HepG2 (cell line): ENCODE data around the gene DOK5. TPM values are rescaled to one million over a fixed set of nuclear protein-coding genes. Genes with fewer than 3 reads are reported as not detected.

Experiments
- ATAC-seq: fragments of 200-7000 bp; cut with Tn5 transposase; 3 replicates; pipeline ENCODE4 v1.9.1; 2020; ENCODE audit warnings: mild to moderate bottlenecking, moderate library complexity
- BruUV-seq: library from RNA; stranded (reverse); fragments of 400-500 nt; replicated peaks from 2 replicates; lab custom pipeline; 2021; lab: Mats Ljungman, UMichigan
- CTCF ChIA-PET: fragments of 300-600 bp; formaldehyde crosslinking; extraction: SDS; loops from one replicate; lab custom pipeline; 2021; ENCODE audit warnings: low total read pairs, inconsistent platforms, low intra/inter-chr PET ratio; lab: Yijun Ruan, JAX
- POLR2A ChIA-PET: fragments of 350-600 bp; sonication (Branson Sonifier 250); formaldehyde crosslinking; loops from one replicate; lab custom pipeline; 2020; ENCODE audit warnings: antibody characterized with exemption, inconsistent platforms; lab: Yijun Ruan, JAX
- DNase-seq: peaks from one replicate; pipeline ENCODE4 v3.0.0-alpha.2; 2015; ENCODE audit warnings: low spot score
- FAIRE-seq: peaks from 3 replicates; lab custom pipeline; 2011; peaks lifted over from hg19 to GRCh38; lab: Jason Lieb, UNC
- H2AFZ ChIP-seq: one replicate; pipeline ENCODE4 v1.6.1; 2011; ENCODE audit warnings: low read length, inconsistent platforms
- H3K27ac ChIP-seq: fragments of 300-600 bp; 3 replicates; pipeline ENCODE4 v1.8.0; 2011; ENCODE audit warnings: mixed run types, mild to moderate bottlenecking, mixed read lengths, low read length, inconsistent platforms; ENCODE audit not compliant: insufficient read depth; ENCODE audit errors: extremely low read length
- H3K27me3 ChIP-seq, 2 experiments: fragments of 200-600 bp in 1 of 2; 2 replicates in 1 of 2; 3 replicates in 1 of 2; pipeline versions ENCODE4 v1.6.0 to v1.8.0; 2011; ENCODE audit warnings: low read length in 2 of 2, mild to moderate bottlenecking in 2 of 2, moderate library complexity in 2 of 2, inconsistent platforms in 1 of 2; ENCODE audit not compliant: insufficient read depth in 2 of 2, control insufficient read depth in 1 of 2
- H3K36me3 ChIP-seq, 2 experiments: fragments of 200-600 bp in 1 of 2; replicated peaks in 1 of 2; 2 replicates in 1 of 2; 3 replicates in 1 of 2; pipeline versions ENCODE4 v1.5.1 to v1.8.0; 2011; ENCODE audit warnings: low read length in 2 of 2, inconsistent platforms in 1 of 2; ENCODE audit not compliant: insufficient read depth in 2 of 2, control insufficient read depth in 1 of 2
- H3K4me1 ChIP-seq: 2 replicates; pipeline ENCODE4 v1.5.1; 2012; ENCODE audit warnings: low read length, inconsistent platforms; ENCODE audit not compliant: insufficient read depth
- H3K4me2 ChIP-seq: 2 replicates; pipeline ENCODE4 v1.6.0; 2011; ENCODE audit warnings: low read depth, low read length, inconsistent platforms
- H3K4me3 ChIP-seq, 3 experiments: fragments of 200-600 bp in 1 of 3; sonication (generic), shearing (Covaris generic) in 1 of 3; replicated peaks in 1 of 3; 2 replicates each; pipeline ENCODE4 v1.5.1; 2011 to 2016; ENCODE audit warnings: low read length in 3 of 3, inconsistent platforms in 2 of 3, low read depth in 2 of 3, mild to moderate bottlenecking in 2 of 3, control low read depth in 1 of 3, mixed read lengths in 1 of 3; ENCODE audit not compliant: insufficient read depth in 1 of 3
- H3K79me2 ChIP-seq: one replicate; pipeline ENCODE4 v1.6.1; 2011; ENCODE audit warnings: low read length, inconsistent platforms; ENCODE audit not compliant: insufficient read depth
- H3K9ac ChIP-seq: 2 replicates; pipeline ENCODE4 v1.6.0; 2011; ENCODE audit warnings: mild to moderate bottlenecking, low read depth, low read length, inconsistent platforms; ENCODE audit not compliant: insufficient read depth
- H3K9me3 ChIP-seq: 2 replicates; pipeline ENCODE4 v1.5.1; 2012; ENCODE audit warnings: mild to moderate bottlenecking, low read length
- H4K20me1 ChIP-seq: 2 replicates; pipeline ENCODE4 v1.6.0; 2011; ENCODE audit warnings: inconsistent platforms, mild to moderate bottlenecking, low read length, moderate library complexity; ENCODE audit not compliant: insufficient read depth
- ATF5 ChIP-seq: sonication (generic); formaldehyde crosslinking; IDR thresholded peaks from 2 replicates; pipeline ENCODE4 v1.4.0; 2020; ENCODE audit warnings: mild to moderate bottlenecking, low read depth, missing genetic modification reagents
- HHEX ChIP-seq: IDR thresholded peaks from 2 replicates; pipeline ENCODE4 v1.6.1; 2016; ENCODE audit warnings: control low read depth
- MAFF ChIP-seq: IDR thresholded peaks from 2 replicates; pipeline ENCODE4 v1.6.1; 2011; ENCODE audit warnings: low read depth, low read length, improper control_type of control experiment
- MAFG ChIP-seq: sonication (generic); formaldehyde crosslinking; IDR thresholded peaks from 2 replicates; pipeline ENCODE4 v1.5.1; 2020; ENCODE audit warnings: mild to moderate bottlenecking, missing genetic modification reagents
- RARG ChIP-seq: sonication (generic); formaldehyde crosslinking; IDR thresholded peaks from 2 replicates; pipeline ENCODE4 v1.4.0; 2020; ENCODE audit warnings: low read depth, mild to moderate bottlenecking, missing genetic modification reagents
- RORA ChIP-seq: sonication (generic); formaldehyde crosslinking; IDR thresholded peaks from 2 replicates; pipeline ENCODE4 v1.5.0; 2020; ENCODE audit warnings: mild to moderate bottlenecking, missing genetic modification reagents, moderate library complexity
- SCMH1 ChIP-seq: sonication (generic); formaldehyde crosslinking; IDR thresholded peaks from 2 replicates; pipeline ENCODE4 v1.9.0; 2021; ENCODE audit warnings: missing genetic modification reagents, mild to moderate bottlenecking, borderline replicate concordance
- SRF ChIP-seq: IDR thresholded peaks from 2 replicates; pipeline ENCODE4 v1.6.1; 2011; ENCODE audit warnings: mild to moderate bottlenecking, low read depth, low read length, moderate library complexity
- TBX2 ChIP-seq: sonication (generic); formaldehyde crosslinking; IDR thresholded peaks from 2 replicates; pipeline ENCODE4 v1.5.0; 2020; ENCODE audit warnings: missing genetic modification reagents, mild to moderate bottlenecking, borderline replicate concordance
- ZBED4 ChIP-seq: sonication (generic); formaldehyde crosslinking; IDR thresholded peaks from 2 replicates; pipeline ENCODE4 v1.4.0; 2020; ENCODE audit warnings: missing genetic modification reagents, borderline replicate concordance
- ZGPAT ChIP-seq: IDR thresholded peaks from 2 replicates; pipeline ENCODE4 v1.6.1; 2016; ENCODE audit warnings: mild to moderate bottlenecking
- ZNF772 ChIP-seq: sonication (generic); formaldehyde crosslinking; IDR thresholded peaks from 2 replicates; pipeline ENCODE4 v1.5.0; 2020; ENCODE audit warnings: mild to moderate bottlenecking, missing genetic modification reagents
- ZNF792 ChIP-seq: IDR thresholded peaks from 2 replicates; pipeline ENCODE4 v1.6.1; 2016
- ZSCAN30 ChIP-seq: sonication (generic); formaldehyde crosslinking; IDR thresholded peaks from 2 replicates; pipeline ENCODE4 v1.5.0; 2020; ENCODE audit warnings: mild to moderate bottlenecking, missing genetic modification reagents
- WGBS: methylation state at CpG from one replicate; pipeline ENCODE4 v1.1.6; 2017; ENCODE audit warnings: low lambda C conversion rate; 5-methylcytosine and 5-hydroxymethylcytosine counted together
- in situ Hi-C: cut with HindIII; loops from 2 replicates; pipeline ENCODE4 v1.10.0; 2017; ENCODE audit warnings: low pct_unique_long_range_greater_than_20kb; ENCODE audit not compliant: extremely low pct_ligation_motif_present
- intact Hi-C: fragments of 100-400 bp; cut with micrococcal nuclease; formaldehyde crosslinking; loops from one replicate; pipeline ENCODE4 v1.10.0; 2022; ENCODE audit not compliant: unreplicated experiment
- polyA plus RNA-seq, 8 experiments: library from polyadenylated mRNA; depleted of rRNA in 3 of 8; stranded (reverse) in 7 of 8; unstranded in 1 of 8; fragments of >200 nt; fragmentation: Illumina TruSeq in 4 of 8; extraction: Trizol in 4 of 8; gene quantifications; 2 replicates each; pipeline versions ENCODE4 v1.2.1 to v1.2.3, GENCODE V29; 2011 to 2016; ENCODE audit warnings: low read depth in 4 of 8, missing spikeins in 1 of 8, mixed read lengths in 1 of 8; ENCODE audit not compliant: insufficient read depth in 1 of 8
- total RNA-seq, 5 experiments: library from RNA; depleted of rRNA; stranded (reverse); fragments of >200 nt; fragmentation: Illumina TruSeq; extraction: Trizol; gene quantifications; 2 replicates each; pipeline ENCODE4 v1.2.3, GENCODE V29; 2016; ENCODE audit warnings: low read depth in 1 of 5

DOK5 gene
- total and polyA plus RNA-seq, 2 of the 13 experiments (the other 11 are each of a cell fraction or from before 2014, with no cell fraction given): not detected

GRCh38 chr20:54619181-54619580 is 143.8 kb downstream of the DOK5 start:
- H3K27ac ChIP-seq: no peak overlapping the region
- POLR2A ChIA-PET: no interaction called here
- intact Hi-C loops: no loop called here
- TF ChIP-seq MAFF: no peak
- TF ChIP-seq, all 625 proteins: peak for 0
- CTCF ChIA-PET: no interaction called here
- FAIRE-seq (no peak), ATAC-seq (no peak), DNase-seq (no peak)
- no peak overlapping the region for H3K9ac ChIP-seq
- BruUV-seq: no TSS peak
- no peak overlapping the region for H3K4me2 ChIP-seq
- in situ Hi-C loops: no loop called here
- no peak overlapping the region for H3K4me3 ChIP-seq
- H3K9me3 ChIP-seq: no peaks in the 10 kb centered on the region
- H3K36me3 ChIP-seq: no peaks in the 10 kb centered on the region
- no peaks in the 10 kb centered on the region for H3K4me1 ChIP-seq
- H3K27me3 ChIP-seq: peaks cover 0 to 10% of the 10 kb centered on the region in 2 experiments; a peak in 2 of 5 replicates
- H3K79me2 ChIP-seq: no peaks in the 10 kb centered on the region
- H4K20me1 ChIP-seq: no peaks in the 10 kb centered on the region
- 14% methylated on average over 7 of the region's 7 CpGs for WGBS
- H2AFZ ChIP-seq: no peak overlapping the region

GRCh38 chr20:54619682-54620081 is 144.3 kb downstream of the DOK5 start:
- no peaks in the 10 kb centered on the region for H3K36me3 ChIP-seq
- no peak overlapping the region for H3K27ac ChIP-seq
- FAIRE-seq (no peak), ATAC-seq (no peak), DNase-seq (no peak)
- POLR2A ChIA-PET: no interaction called here
- no TSS peak for BruUV-seq
- H3K4me3 ChIP-seq: no peak overlapping the region
- 14% methylated on average over 3 of the region's 3 CpGs for WGBS
- no peak overlapping the region for H3K4me2 ChIP-seq
- no peak overlapping the region for H3K9ac ChIP-seq
- no peaks in the 10 kb centered on the region for H3K79me2 ChIP-seq
- no peaks in the 10 kb centered on the region for H3K9me3 ChIP-seq
- intact Hi-C loops (no loop called here), in situ Hi-C loops (no loop called here)
- no peaks in the 10 kb centered on the region for H3K4me1 ChIP-seq
- CTCF ChIA-PET: no interaction called here
- no peaks in the 10 kb centered on the region for H4K20me1 ChIP-seq
- H2AFZ ChIP-seq: no peak overlapping the region
- H3K27me3 ChIP-seq: peaks cover 0 to 7% of the 10 kb centered on the region in 2 experiments; a peak in 2 of 5 replicates
- TF ChIP-seq TBX2 (no peak), ZNF792 (no peak), ZSCAN30 (CRISPR knock-in tag) (no peak), RORA (no peak), ATF5 (CRISPR knock-in tag) (no peak), ZBED4 (CRISPR knock-in tag) (no peak), SRF (no peak), ZGPAT (CRISPR knock-in tag) (no peak), HHEX (CRISPR knock-in tag) (no peak), SCMH1 (no peak), MAFG (no peak), ZNF772 (no peak), RARG (CRISPR knock-in tag) (no peak)
